GM18517 (cell line): ENCODE results near the gene UNC119B.
"Not testable (repeated sequence)": the region's sequence is repeated elsewhere in the genome, so short reads cannot be mapped to it uniquely, and the experiment has no call there.

Source experiments
- ATAC-seq: cut with Tn5 transposase; IDR thresholded peaks from one replicate; pipeline ENCODE4 v1.9.1; 2021; ENCODE audit warnings: mild to moderate bottlenecking, moderate library complexity; ENCODE audit not compliant: unreplicated experiment

UNC119B gene

DNA sequence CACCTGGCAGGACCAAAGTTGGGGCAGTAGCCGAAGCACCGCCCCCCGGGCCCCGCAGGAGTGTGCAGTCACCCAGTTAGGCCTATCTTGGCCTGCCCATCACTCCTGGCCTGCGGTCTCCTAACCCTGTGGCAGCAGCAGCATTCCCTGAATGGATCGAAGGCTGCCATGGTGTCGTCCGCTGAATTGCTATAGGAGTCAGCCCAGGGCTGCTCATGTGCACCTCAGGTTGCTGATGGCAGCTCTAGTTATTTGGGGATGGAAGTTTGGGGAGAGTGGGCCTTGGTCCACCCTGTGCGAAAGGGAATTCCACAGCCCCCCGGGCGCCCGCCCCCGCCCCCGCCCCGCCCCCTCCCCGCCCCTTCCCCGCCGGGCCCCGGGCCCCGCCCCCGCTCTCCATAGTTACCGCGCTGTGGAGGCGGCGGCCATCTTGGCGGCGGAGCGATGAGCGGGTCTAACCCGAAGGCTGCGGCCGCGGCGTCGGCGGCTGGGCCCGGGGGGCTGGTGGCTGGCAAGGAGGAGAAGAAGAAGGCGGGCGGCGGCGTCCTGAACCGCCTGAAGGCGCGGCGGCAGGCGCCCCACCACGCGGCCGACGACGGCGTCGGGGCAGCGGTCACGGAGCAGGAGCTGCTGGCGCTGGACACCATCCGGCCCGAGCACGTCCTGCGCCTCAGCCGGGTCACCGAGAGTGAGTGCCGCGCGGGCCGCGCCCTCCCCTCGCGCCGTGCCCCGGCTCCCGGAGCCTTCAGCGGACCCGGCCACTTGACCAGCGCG is at the start of gene UNC119B:
UNC119B (plus strand) TSS at position 428 of the 774 bp plus-strand sequence; CDS start at position 445, 17 bp downstream.
- ATAC-seq, result peak; percentile 61

DNA sequence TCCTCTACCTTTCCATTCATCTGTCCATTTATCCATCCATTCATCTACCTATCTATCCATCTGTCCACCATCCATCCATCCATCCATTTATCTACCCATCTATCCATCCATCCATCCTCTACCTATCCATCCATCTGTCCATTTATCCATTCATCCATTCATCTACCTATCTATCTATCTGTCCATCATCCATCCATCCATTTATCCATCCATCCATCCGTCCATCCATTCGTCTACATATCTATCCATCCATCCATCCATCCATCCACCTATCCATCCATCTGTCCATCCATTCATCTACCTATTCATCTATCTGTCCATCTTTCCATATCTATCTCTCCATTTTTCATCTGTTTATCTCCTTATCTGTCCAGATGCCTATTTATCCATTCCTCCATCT is 48.8 kb upstream of the UNC119B start:
- ATAC-seq, result no peak

GRCh38 chr12:120662879-120663278 is 47.4 kb upstream of the UNC119B start:
- no peak for ATAC-seq

DNA sequence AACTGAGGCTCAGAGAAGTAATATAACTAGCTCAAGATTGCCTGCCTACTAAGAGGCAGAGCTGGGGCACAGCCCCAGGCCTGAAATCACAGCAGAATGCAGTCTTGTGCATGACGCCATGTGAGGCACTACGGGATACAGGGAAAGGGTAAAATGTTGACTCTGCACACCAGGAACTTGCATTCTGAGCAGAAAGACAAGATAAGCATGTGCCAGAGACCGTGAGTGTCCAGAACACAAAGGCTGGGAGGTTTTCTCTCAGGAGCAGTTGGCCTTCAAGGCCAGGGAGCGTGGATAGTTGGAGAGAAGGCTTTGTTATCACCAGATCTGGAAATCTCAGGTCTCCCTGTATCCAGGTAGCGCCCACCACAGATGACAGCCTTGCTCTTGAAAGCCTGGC is 46.5 kb upstream of the UNC119B start:
- ATAC-seq, result no peak

- no peak for ATAC-seq
Observed at GRCh38 chr12:120666571-120667390, 43.5 kb upstream of the UNC119B start.

DNA sequence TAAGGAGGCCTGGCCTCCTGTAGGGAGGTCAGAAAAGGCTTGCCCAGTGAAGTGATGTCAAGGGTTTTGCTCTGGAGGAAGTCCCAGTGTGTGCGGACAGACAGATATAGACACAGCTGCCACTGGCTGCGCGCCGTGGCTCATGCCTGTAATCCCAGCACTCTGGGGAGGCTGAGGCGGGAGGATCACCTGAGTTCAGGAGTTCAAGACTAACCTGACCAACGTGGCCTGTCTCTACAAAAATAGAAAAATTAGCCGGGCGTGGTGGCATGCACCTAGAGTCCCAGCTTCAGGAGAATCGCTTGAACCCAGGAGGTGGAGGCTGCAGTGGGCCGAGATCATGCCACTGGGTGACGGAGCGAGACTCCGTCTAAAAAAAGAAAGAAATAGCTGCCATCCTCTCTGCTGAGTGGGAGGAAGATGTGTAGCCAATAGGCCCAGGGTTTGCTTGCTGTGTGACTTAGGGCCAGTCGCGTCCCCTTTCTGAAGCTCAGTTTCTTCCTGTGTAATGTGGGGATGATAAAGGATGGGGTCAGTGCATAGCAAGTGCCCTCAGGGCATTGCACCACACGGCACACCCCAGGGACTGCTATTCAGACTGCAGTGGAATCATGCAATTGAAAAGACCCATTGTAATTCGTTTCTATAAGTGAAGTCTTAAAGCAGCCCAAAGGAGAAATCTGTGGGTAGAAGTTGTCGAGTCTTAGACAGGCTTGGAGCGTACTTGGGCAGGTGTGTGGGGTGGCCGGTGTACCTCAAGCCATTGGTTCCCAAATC is 42.0 kb upstream of the UNC119B start:
- no peak for ATAC-seq

GRCh38 chr12:120668868-120669840 is 41.1 kb upstream of the UNC119B start:
- peak; percentile 54 for ATAC-seq

- ATAC-seq, result not testable (repeated sequence)
Observed at GRCh38 chr12:120670237-120670636, 40.0 kb upstream of the UNC119B start.

DNA sequence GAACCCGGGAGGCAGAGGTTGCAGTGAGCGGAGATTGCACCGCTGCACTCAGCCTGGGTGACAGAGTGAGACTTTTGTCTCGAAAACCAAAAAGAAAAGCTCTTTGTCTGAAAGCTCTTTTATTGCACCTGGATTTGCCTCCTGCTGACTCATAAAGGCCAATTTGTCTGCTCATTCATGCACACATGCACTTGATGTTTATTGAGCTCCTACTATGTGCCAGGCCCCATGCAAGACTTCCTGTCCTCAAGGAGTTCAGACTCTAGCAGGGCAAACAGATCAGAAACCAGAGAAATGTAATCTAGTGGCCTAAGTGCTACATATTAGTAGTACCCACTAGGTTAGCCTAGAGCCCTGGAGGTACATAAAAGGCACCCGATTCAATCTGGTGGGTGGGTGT is 39.6 kb upstream of the UNC119B start:
- no peak for ATAC-seq

DNA sequence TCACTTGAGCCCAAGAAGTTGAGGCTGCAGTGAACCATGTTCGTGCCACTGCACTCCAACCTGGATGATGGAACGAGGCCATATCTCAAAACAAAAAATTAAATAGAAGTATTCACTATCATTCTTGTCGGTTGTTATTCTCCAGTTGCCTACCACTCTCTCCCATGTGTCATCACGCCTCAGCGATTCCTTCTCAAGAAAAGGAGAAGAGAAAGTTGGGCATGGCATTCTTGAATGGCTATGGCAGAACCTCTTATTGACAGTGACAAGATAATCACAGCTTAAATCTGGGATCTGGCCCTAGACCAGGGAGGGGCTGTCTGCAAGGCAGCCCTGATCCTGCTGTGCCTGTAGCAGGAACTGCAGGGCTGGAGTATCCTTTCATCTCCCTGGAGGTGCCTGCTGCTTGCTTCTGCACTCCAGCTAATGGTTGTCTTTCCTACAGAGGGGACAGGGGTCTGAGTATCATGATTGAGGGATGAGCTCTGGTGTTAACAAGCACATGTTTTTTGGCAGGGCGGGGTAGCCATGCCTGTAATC is 36.1 kb upstream of the UNC119B start:
- no peak for ATAC-seq

DNA sequence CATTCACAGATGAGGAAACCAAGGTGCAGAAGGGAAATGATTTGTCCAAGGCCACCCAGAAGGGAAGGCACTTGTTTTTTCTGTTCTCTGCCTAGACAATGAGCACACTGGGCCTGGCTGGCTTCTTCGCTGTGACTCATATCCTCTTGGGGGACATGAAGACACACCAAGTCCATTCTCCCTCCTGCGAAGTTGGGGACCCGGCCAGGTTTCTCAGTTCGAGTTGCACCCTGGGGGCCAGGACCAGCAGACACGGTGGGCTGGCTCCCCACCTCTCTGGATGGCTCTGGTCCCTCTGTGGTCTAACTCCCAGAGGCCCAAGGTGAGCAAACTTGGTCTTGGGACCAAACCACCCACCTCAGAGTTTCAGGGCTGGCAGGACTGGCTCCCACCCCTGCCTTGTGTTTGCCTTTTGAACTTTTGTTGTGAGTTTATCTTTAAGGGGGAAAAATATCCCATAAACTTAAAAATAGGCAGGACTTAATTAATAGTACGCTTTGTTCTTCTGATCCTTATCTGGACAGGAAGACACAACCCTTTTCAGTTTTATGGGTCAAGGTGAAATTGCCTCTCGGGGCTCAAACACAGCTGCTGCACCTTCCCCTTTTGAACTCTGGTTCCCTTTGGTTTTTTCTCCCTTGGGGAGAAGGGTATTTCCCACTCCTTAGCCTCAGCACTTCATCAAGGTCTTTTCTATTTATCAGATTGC is 32.3 kb upstream of the UNC119B start:
- no peak for ATAC-seq

DNA sequence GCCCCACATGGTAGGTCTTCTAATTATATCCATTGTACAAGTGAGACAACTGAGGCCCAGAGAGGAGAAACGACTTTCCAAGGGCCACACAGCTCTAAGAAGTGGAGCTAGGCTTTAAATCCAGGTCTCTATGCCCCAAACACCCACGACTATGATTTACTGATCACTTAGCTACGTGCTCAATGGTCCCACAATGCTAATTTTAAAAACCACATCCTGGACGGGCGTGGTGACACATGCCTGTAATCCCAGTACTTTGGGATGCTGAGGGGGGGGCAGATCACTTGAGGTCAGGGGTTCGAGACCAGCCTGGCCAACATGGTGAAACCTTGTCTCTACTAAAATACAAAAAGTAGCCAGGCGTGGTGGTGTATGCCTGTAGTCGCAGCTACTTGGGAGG is 31.7 kb upstream of the UNC119B start:
- ATAC-seq, result no peak

DNA sequence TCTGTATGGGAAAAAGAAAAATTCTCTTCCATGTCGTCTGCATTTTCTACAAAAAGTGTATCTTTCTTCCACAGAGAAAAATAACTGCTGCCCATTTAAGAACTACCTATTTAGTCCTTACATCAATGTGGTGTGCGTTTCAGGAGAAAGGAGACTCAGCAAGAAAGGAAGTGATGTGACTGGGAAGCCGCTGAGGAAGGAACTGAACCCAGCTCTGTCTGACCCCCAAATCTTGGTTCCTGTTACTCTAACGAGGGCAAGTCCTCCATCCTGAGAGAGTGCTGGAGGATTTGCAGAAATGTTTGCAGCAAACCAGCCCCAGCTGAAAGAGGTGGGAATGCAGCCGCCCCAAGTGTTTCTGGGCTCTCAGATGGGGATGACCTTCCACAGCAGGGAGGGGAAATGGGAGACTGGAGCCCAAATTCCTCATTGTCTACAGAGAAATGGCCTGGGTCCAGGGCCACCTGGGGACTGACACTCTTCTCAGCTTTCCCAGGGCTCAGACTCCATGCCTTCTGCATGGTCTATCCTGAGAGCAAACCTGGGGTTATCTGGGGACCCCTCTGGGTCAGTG is 30.0 kb upstream of the UNC119B start:
- no peak for ATAC-seq

DNA sequence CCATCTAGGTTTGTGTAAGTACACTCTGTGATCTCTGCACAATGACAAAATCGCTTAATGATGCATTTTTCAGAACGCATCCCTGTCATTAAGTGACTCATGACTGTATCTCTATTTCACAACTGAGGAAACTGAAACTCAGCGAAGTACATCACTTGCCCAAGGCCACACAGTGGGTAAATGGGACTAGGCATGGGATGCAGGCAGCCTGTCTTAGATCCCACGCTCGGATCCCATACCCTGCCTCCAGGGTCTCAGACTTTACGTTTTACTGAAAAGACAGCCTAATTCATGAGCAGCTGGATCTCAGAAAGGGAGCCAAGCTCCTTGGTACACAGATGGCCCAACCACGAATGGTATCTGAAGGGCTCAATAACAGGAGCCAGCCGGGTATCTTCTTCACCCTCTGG is 25.7 kb upstream of the UNC119B start:
- ATAC-seq, result peak; percentile 5

- ATAC-seq, result no peak
Observed at GRCh38 chr12:120685522-120685921, 24.7 kb upstream of the UNC119B start.

DNA sequence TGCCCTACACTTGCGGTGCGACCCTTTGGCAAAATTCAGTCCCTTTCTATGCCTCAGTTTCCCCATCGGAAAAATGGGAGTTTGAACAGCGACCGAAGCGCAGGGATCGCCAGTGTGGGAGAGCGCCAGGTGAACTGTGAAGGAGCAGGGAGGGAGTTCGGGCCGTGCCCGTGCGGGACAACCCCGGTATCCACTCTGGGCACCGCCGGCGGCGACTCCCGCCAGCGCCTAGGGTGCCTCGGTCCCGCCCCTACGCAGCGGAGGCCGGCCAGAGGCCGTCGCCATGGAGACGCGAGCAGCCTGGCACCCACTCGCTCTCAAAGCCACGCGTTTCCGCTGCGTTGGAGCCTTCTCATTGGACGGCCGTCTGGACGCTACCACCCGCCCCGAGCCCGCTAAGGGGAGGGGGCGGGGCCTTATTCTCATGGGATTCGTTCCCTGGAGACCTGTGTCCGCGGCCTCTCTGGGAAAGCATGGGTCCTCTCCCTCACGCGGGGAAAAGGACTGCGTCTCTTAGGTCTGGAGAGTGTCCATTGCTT is 24.0 kb upstream of the UNC119B start:
- ATAC-seq, result peak; percentile 65

- ATAC-seq, result peak; percentile 57
Observed at GRCh38 chr12:120686690-120687577, 23.3 kb upstream of the UNC119B start, which contains the start of gene MLEC. MLEC (plus strand) TSS chr12:120687149; CDS start chr12:120687297, 148 bp downstream.
